ENCODE measurements around the gene SP3. TPM values are rescaled to one million over a fixed set of nuclear protein-coding genes. Genes with fewer than 3 reads are reported as not detected.

SP3 gene
- total RNA-seq, 1 donor from 2014 or later: 210 TPM

GRCh38 chr2:174011173-174011572 is 46.0 kb upstream of the SP3 start:
- peaks cover 18% of the 10 kb centered on the region for H3K4me1 Mint-ChIP-seq
- no peaks in the 10 kb centered on the region for H3K27me3 Mint-ChIP-seq (ENCODE audit: insufficient read depth, low read depth)
- no peak for DNase-seq (ENCODE audit: low spot score)
- Histone ChIP-seq H3K9ac (no peak overlapping the region), H3K27me3 (peaks cover 9% of the 10 kb centered on the region), H3K4me2 (no peak overlapping the region), H4K20me1 (ENCODE audit: low read depth) (no peaks in the 10 kb centered on the region), H3K9me3 (ENCODE audit: low read depth) (no peaks in the 10 kb centered on the region), H2AFZ (replicated peaks) (no peak overlapping the region), H3F3A (ENCODE audit: low read depth) (no peaks in the 10 kb centered on the region), H3K79me2 (ENCODE audit: low read depth) (no peaks in the 10 kb centered on the region), H3K36me3 (no peaks in the 10 kb centered on the region), H3K4me3 (no peak overlapping the region), H3K27ac (no peak overlapping the region), H3K4me1 (peaks cover 14% of the 10 kb centered on the region)
- H3K36me3 Mint-ChIP-seq: no peaks in the 10 kb centered on the region
- no peak overlapping the region for H3K4me3 Mint-ChIP-seq
- H3K27ac Mint-ChIP-seq: no peak overlapping the region
- TF ChIP-seq EZH2 (IDR thresholded peaks at IDR 0.05) (no peak), CTCF (IDR thresholded peaks at IDR 0.05) (no peak)
- H3K9me3 Mint-ChIP-seq: peaks cover 4% of the 10 kb centered on the region

GRCh38 chr2:174009488-174010223 is 44.5 kb upstream of the SP3 start:
- Histone ChIP-seq H3K9ac (no peak overlapping the region), H2AFZ (replicated peaks) (no peak overlapping the region), H3F3A (ENCODE audit: low read depth) (no peaks in the 10 kb centered on the region), H3K4me1 (peaks cover 14% of the 10 kb centered on the region), H3K27ac (no peak overlapping the region), H3K4me3 (no peak overlapping the region), H3K9me3 (ENCODE audit: low read depth) (no peaks in the 10 kb centered on the region), H3K27me3 (peaks cover 9% of the 10 kb centered on the region), H3K4me2 (no peak overlapping the region), H3K36me3 (no peaks in the 10 kb centered on the region), H3K79me2 (ENCODE audit: low read depth) (no peaks in the 10 kb centered on the region), H4K20me1 (ENCODE audit: low read depth) (no peaks in the 10 kb centered on the region)
- Mint-ChIP-seq H3K4me1 (peaks cover 15% of the 10 kb centered on the region), H3K4me3 (no peak overlapping the region), H3K9me3 (peaks cover 4% of the 10 kb centered on the region), H3K27me3 (ENCODE audit: insufficient read depth, low read depth) (no peaks in the 10 kb centered on the region), H3K36me3 (no peaks in the 10 kb centered on the region), H3K27ac (peak overlapping the region; percentile 47)
- no peak for DNase-seq (ENCODE audit: low spot score)
- TF ChIP-seq EZH2 (IDR thresholded peaks at IDR 0.05): no peak
- no peak for TF ChIP-seq CTCF (IDR thresholded peaks at IDR 0.05)
- TF ChIP-seq EZH2phosphoT487 (IDR thresholded peaks at IDR 0.05): no peak

GRCh38 chr2:174008720-174009119 is 43.5 kb upstream of the SP3 start:
- H3K4me3 Mint-ChIP-seq: no peak overlapping the region
- no peaks in the 10 kb centered on the region for H3F3A ChIP-seq (ENCODE audit: low read depth)
- no peak for DNase-seq (ENCODE audit: low spot score)
- H3K27ac Mint-ChIP-seq: no peak overlapping the region
- TF ChIP-seq EZH2 (IDR thresholded peaks at IDR 0.05): no peak
- TF ChIP-seq EZH2phosphoT487 (IDR thresholded peaks at IDR 0.05): no peak
- no peak for TF ChIP-seq CTCF (IDR thresholded peaks at IDR 0.05)
- peaks cover 6% of the 10 kb centered on the region for H3K4me1 ChIP-seq
- no peak overlapping the region for H3K4me2 ChIP-seq
- H3K9ac ChIP-seq: no peak overlapping the region
- no peaks in the 10 kb centered on the region for H4K20me1 ChIP-seq (ENCODE audit: low read depth)
- no peaks in the 10 kb centered on the region for H3K9me3 ChIP-seq (ENCODE audit: low read depth)
- no peaks in the 10 kb centered on the region for H3K36me3 Mint-ChIP-seq
- H3K4me1 Mint-ChIP-seq: peaks cover 6% of the 10 kb centered on the region
- no peaks in the 10 kb centered on the region for H3K79me2 ChIP-seq (ENCODE audit: low read depth)
- H2AFZ ChIP-seq (replicated peaks): no peak overlapping the region
- H3K4me3 ChIP-seq: no peak overlapping the region
- H3K9me3 Mint-ChIP-seq: peaks cover 2% of the 10 kb centered on the region
- no peaks in the 10 kb centered on the region for H3K36me3 ChIP-seq
- peaks cover 9% of the 10 kb centered on the region for H3K27me3 ChIP-seq
- no peak overlapping the region for H3K27ac ChIP-seq
- H3K27me3 Mint-ChIP-seq (ENCODE audit: insufficient read depth, low read depth): no peaks in the 10 kb centered on the region
